GM19468 (cell line): ENCODE results near the gene SNX14.
"Not testable (repeated sequence)": the region's sequence is repeated elsewhere in the genome, so short reads cannot be mapped to it uniquely, and the experiment has no call there.

Source experiments
- ATAC-seq: cut with Tn5 transposase; IDR thresholded peaks from one replicate; pipeline ENCODE4 v1.9.1; 2021; ENCODE audit warnings: mild to moderate bottlenecking, moderate library complexity, moderate number of reproducible peaks; ENCODE audit not compliant: unreplicated experiment; ENCODE audit errors: extremely low read depth

SNX14 gene

DNA sequence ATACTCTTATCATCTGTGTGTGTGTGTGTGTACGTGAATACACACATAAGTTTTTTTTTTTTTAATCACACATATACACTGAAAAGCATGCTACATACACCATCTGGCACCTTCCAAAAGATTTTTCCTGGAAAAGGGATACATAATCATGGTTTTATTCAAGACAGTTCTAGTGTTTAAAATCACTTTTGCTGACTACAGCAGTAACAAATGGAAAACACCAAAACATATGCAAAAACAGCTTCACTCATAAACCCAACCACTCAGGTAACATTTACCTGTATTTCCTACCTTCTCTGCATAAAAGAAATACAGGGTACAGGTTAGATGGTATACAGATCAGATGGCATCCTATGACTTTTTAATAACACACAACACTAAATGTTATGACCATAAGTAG is 2.5 kb downstream of the SNX14 start:
- ATAC-seq, result no peak

DNA sequence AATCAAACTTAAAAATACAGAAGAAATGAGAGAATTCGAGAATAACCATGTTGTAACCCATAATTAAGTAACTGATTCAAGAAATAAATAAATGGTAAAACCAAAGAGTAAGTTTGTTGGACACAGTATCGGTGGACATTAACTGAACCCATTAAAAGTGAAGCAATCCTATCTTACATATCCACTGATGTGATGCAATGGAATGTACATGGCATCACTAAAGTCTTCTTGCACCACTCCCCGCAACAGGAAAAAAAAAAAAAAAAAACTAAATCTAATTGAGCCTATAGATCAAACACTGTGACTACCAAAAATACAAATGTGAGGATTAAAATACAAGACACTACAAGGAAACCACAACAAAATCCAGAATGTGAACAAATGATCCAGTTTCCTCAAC is 7.9 kb downstream of the SNX14 start:
- ATAC-seq, result no peak

DNA sequence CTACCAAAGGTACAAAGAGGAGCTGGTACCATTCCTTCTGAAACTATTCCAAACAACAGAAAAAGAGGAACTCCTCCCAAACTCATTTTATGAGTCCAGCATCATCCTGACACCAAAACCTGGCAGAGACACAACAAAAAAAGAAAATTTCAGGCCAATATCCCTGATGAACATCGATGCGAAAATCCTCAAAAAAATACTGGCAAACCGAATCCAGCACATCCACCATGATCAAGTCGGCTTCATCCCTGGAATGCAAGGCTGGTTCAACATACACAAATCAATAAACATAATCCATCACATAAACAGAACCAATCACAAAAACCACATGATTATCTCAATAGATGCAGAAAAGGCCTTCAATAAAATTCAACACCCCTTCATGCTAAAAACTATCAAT is 10.8 kb downstream of the SNX14 start:
- ATAC-seq, result not testable (repeated sequence)

DNA sequence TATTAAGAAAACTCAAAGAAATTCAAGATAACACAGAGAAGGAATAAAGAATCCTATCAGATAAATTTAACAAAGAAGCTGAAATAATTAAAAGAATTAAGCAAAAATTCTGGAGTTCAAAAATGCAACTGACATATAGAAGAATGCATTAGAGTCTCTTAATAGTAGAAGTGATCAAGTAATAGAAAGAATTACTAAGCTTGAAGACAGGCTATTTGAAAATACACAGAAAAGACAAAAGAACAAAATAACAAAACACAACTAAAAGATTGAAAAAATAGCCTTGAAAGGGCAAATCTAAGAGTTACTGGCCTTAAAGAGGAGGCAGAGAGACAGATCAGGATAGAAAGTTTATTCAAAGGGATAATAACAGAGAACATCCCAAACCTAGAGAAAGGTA is 12.1 kb downstream of the SNX14 start:
- ATAC-seq, result no peak

DNA sequence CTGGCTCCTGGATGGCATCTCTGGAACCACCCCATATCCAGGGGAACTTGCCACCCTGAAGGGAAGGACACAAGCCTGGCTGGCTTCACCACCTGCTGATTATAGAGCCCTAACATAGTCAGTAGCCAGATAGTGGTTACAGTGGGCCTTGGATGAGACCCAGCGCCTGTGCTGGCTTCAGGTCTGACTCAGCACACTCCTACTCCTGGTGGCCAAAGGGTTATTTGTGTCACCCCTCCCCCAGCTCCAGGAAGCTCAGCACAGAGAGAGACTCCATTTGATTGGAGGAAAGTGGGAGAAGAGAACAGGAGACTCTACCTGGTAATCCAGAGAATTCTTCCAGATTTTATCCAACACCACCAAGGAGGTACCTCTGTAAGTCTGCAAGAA is 12.8 kb downstream of the SNX14 start:
- no peak for ATAC-seq

DNA sequence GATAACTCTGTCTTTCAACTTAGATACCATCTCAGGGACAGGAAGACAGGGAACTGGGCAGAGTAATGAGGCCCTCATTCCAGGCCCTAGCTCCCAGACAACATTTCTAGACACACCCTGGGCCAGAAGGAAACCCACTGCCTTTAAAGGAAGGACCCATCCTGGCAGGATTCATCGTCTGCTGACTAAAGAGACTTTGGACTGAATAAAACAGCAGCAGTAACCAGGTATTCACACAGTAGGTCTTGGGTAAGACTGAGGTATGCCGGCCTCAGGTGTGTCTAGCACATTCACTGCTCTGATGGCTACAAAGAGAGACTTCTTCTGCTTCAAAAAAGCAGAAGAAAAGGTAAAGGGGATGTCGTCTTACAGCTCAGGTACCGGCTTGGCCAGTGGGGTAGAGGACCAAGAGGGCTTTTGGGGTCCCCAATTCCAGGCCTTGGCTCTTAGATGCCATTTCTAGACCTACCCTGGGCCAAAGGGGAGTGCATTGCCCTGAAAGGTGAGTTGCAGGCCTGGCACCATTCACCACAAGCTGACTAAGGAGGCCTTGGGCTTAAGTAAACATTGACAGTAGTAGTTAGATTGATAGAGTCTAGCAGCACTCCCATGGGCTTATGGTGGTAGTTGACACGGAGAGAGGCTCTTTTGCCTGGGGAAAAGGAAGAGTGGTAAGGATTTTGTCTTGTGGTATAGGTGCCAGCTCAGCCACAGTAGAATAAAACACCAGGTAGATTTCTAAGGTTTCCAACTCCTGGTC is 13.4 kb downstream of the SNX14 start:
- ATAC-seq, result no peak

DNA sequence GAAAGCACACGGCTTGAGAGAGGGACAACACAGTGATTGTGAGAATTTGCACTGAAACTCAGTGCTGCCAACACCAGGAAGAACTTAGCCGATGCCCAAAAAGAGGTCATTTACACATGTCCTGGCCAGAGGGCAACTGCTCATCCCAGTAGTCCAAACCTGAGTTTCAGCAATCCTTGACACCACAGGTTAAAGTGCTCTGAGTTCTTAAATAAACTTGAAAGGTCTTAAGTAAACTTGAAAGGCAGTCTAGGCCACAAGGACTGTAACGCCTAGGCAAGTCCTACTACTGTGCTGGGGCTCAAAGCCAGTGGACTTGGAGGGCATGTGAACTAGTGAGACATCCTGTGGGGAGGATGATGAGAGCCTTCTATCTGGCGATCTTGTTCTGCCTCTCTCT is 14.1 kb downstream of the SNX14 start:
- no peak for ATAC-seq

DNA sequence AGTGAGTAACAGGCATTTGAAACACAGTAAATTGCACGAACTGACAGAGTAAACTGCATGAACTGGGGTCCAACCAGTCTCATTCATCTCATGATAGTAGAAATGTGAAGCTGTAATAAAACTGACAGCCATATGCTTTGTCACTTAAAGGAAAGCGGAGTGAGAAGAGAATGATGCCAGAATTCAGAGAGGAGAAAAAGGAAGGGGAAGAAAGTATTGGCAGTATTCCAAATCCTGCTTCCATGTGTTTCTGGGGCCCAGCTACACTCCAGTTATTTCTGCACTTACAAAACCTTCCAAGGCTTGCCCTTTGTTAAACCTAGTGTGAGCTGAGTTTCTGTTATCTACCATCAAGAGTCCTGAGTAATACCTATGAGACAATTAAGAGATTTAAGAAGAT is 17.2 kb downstream of the SNX14 start:
- ATAC-seq, result no peak

DNA sequence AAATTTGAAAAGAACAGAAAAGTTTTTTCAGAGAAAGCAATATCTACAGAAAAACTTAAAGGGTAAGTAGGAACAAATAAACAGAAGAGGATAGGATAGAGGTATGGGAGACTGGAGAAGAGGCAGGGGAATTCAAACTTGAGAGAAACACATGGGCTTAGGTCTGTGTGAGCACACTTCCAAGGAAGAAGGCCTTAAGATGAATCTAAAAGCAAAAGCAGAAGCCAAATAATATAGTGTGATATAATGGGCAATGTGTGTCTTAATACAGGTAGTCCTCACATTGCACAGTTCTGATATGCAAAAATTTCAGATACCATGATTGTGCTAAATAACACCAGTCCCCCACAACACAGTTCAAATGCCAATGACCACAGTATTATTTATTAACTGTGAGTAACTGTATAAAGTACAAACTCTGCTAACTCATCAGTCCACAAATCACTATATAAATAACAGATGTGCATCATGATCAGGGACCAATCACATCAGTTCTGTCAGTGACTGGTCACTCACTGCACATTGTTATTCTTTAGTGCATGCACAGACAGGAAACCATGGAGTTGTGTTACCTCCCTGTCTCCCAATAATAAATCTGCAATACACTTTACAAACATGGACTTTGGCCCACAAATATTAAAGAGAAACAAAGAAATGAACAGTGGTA is 18.6 kb downstream of the SNX14 start:
- ATAC-seq, result no peak

DNA sequence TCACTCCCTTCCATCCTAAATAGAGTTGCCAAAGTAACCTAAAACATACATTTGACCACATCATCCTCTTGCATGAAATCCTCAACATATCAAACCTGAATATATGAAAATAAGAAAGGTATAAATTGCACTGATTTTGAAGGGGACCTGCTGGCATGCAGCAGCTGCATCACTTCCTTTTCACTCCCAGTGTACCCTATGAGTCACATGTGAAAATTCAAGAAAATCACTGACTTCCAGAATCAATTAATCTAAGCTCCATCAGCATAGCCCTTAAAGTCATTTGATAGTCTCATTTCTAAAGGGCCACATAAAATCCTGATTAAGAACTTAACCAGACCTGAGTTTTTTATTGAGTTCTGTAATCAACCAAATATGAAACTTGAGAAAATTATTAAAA is 24.3 kb downstream of the SNX14 start:
- no peak for ATAC-seq

DNA sequence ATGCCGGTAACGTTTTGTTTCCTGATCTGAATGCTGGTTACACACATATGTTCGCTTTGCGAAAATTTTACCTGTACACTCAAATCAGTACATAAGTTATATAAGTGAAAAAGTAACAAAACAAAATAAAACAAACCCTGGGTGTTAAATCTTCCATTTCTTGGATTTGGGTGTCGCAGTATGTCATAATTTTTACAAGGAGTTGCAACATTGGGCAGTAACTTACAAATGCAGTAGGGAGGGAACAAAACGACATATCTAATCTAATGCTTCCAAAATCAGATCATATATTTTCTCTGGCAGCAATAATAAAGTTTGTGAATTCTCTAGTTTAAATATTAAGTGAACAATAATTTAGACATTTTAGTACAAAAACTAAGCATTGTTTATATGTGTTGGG is 25.2 kb downstream of the SNX14 start:
- ATAC-seq, result no peak

DNA sequence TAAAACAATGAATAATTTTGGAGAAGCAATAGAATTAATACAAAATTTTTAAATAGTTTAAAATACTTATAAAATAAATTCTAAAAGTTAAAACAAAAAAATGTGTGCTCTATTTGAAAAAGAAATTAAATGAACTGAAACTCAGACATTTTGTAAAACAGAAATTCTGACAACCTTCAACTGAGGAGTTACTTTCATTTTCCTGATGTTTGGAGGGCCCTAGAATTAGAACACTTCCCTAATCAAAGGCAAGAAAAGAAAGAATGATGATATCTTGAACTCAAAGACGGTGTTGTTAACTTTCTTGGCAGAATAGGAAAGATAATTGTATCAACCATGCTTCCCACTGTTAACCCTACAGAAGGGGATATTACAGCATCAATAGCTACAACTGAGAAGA is 27.9 kb downstream of the SNX14 start:
- no peak for ATAC-seq

DNA sequence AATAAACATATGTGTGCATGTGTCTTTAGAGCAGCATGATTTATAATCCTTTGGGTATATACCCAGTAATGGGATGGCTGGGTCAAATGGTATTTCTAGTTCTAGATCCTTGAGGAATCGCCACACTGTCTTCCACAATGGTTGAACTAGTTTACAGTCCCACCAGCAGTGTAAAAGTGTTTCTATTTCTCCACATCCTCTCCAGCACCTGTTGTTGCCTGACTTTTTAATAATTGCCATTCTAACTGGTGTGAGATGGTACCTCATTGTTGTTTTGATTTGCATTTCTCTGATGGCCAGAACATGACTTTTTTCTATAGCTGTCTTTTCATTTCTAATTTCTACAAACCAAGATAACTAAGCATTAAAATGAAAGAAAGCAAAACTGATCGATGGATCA is 29.4 kb downstream of the SNX14 start:
- not testable (repeated sequence) for ATAC-seq

DNA sequence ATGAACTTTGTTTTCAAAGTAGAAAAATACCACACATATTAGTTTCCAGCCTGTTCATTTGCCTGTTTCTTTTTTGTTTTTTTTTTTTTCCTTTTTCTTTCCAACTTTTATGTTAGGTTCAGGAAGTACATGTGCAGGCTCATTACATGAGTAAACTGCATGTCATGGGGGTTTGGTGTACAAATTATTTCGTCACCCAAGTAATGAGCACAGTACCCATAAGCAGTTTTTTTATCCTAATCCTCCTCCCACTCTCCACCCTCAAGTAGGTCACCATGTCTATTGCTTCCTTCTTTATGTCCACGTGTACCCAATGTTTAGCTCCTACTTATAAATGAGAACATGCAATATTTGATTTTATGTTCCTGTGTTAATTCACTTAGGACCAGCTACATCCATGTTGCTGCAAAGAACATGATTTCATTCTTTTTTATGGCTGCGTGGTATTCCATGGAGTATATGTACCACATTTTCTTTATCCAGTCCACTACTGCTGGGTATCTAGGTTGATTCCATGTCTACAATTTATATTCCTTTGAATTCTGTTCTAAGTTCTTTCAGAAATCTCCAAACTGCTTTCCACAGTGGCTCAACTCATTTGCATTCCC is 31.8 kb downstream of the SNX14 start:
- ATAC-seq, result no peak

DNA sequence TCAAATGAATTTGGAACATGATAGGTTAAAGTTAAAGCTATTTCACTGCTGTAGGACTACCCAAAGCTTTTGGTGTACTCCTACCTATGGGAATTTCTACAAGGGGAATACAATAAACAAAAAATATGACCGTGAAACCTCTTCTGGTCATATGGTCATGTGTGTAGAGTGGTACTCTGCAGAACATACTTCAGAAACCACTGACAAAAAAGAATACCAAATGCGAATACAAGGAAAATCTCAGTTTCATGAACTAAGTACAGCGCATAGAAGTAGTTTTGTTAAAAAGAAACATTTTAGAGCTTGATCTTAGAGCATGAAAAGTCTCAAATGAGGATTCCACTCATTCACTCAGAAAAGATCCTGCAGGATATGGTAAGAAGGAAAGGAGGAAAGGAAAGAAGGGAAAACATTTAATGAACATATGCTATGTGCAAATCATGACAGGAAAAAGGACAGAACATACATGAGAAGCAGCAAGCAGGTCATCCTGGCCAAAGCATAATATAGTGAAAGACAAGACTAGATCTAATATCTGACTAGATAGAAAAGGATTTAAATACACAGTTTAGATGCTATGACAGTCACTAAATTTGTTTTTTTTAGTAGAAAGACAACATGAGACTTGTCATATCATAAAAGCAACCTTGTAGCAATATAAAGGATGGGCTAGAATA is 36.5 kb downstream of the SNX14 start:
- no peak for ATAC-seq

DNA sequence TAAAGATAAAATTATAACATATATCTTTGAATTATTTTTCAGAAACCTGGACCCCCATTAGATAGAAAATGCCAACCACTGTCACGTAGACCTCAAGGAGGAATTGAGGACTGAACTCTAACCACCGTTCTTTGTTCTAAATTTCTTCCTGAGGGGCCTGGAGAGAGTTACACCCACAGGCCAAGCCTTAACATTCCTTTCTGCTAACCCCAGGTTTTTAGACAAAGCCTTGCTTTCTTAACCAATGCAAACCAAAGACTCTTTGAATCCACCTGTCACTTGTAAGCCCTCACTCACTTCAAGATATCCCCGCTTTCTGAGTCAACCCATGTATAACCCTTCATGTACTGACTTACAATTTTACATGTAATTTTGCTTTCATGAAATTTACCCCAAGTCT is 41.0 kb downstream of the SNX14 start:
- no peak for ATAC-seq

DNA sequence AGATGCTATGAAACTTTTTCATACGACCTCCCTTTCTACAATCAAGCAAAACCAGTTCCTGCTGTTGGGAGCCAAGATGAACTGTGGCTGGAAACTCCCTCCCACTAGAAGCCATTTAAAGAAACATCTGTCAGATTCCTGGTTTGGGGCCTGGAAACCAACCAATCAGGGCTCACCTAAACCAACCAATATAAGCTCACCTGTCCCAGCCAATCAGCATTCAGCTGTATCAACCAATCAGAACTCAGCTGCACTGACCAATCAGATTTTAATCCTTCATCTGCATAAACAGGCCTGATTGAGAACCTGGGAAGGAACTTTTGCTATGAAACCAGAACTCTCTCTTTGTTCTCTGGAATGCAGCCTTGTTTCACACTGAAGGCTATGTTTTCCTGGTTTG is 42.4 kb downstream of the SNX14 start:
- ATAC-seq, result no peak

DNA sequence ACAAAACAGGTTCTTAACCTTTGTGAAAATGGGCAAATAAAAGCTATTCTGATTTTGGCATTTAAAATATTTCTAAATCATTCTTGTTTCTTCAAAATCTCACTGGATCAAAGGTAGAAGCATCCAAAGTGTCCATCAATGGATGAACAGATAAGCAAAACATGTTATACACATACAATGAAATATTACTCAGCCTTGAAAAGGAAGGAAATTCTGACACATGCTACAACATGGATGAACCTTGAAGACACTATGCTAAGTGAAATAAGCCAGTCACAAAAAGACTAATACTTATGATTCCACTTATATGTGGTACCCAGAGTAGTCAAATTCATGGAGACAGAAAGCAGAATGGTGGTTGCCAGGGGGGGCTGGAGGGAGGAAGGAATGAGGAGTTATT is 45.9 kb downstream of the SNX14 start:
- ATAC-seq, result no peak

DNA sequence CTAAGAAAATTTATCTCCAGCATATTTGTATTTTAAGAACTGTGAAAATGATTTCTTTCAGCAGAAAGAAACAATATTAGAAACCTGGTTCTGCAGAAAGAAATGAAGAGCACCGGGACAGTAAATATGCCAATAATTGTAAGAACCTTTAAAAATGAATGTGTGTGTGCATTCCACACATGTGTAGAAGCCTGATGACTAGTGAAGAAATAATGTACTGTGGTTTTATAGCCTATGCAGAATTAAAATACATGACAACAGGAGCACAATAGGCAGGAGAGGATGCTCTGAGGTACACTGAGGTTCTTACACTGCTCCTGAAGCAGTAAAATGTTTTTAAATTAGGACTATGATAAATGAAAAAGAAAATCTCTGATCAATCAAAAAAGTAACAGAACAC is 48.9 kb downstream of the SNX14 start:
- no peak for ATAC-seq

DNA sequence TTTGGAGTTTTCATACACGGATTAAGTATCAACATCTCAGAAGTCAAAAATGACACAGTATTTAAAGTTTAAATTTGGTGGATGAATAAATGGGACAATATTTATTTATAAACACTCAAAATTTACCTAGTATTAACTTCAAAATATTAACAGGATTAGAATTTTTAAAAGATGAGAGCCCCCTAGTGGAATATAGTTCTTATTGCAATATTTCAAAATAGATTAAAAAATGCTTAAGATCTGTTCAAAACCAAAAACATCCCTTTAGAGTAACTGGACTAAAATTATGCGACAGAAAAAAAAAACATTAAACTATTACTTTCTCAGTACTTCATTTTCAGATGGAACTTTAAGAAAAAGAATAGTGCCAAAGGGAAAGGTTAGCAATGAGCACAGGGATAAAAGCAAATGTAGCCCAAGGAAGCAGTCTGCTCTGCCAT is 56.6 kb downstream of the SNX14 start:
- no peak for ATAC-seq

DNA sequence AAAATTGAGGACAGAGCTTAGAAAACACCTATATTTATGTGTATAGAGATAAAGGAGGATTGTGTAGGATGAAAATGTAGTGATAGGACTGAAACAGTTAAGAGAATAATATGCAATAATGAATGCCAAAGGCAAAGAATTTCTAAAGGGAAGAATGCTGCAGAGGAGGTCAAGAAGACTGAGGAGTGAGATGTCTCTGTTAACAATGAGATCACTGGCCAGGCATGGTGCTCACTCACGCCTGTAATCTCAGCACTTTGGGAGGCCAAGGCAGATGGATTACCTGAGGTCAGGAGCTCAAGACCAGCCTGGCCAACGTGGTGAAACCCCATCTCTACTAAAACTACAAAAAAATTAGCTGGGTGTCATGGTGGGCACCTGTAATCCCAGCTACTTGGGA is 69.4 kb downstream of the SNX14 start:
- not testable (repeated sequence) for ATAC-seq
